ENCODE measurements around the gene PDXDC1. TPM values are rescaled to one million over a fixed set of nuclear protein-coding genes. Genes with fewer than 3 reads are reported as not detected.
"Not testable (repeated sequence)": the region's sequence is repeated elsewhere in the genome, so short reads cannot be mapped to it uniquely, and the experiment has no call there.

The PDXDC1 gene
- total RNA-seq, 2 experiments from 2014 or later: 44.6 to 45.0 TPM

DNA sequence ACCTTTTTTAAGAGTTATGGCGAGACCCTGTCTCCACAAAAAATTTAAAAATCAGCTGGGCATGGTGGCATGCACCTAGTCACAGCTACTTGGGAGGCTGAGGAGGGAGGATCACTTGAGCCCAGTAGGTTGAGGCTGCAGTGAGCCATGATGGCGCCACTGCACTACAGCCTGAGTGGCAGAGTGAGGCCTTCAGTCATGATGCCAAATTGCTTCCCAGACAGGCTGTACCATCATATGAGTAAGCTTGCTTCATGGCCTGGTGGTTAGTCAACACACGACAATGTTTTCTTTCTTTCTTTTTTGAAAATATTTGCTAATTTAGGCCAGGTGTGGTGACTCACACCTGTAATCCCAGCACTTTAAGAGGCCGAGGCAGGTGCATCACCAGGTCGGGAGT lies 68.5 kb downstream of the PDXDC1 start:
- POLR2A ChIA-PET: no interaction called here
- intact Hi-C loops (cut with micrococcal nuclease): no loop called here
- TF ChIP-seq, protein P1, sequence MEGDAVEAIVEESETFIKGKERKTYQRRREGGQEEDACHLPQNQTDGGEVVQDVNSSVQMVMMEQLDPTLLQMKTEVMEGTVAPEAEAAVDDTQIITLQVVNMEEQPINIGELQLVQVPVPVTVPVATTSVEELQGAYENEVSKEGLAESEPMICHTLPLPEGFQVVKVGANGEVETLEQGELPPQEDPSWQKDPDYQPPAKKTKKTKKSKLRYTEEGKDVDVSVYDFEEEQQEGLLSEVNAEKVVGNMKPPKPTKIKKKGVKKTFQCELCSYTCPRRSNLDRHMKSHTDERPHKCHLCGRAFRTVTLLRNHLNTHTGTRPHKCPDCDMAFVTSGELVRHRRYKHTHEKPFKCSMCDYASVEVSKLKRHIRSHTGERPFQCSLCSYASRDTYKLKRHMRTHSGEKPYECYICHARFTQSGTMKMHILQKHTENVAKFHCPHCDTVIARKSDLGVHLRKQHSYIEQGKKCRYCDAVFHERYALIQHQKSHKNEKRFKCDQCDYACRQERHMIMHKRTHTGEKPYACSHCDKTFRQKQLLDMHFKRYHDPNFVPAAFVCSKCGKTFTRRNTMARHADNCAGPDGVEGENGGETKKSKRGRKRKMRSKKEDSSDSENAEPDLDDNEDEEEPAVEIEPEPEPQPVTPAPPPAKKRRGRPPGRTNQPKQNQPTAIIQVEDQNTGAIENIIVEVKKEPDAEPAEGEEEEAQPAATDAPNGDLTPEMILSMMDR (IDR thresholded peaks at IDR 0.05): no peak
- Mint-ChIP-seq H3K4me1 (ENCODE audit: low read depth) (peaks cover 2% of the 10 kb centered on the region), H3K27me3 (no peaks in the 10 kb centered on the region), H3K36me3 (ENCODE audit: low read depth) (peaks cover 26% of the 10 kb centered on the region), H3K9me3 (no peaks in the 10 kb centered on the region), H3K4me3 (no peak overlapping the region), H3K27ac (no peak overlapping the region)
- no peak for DNase-seq
- no peak for ATAC-seq
- CTCF ChIA-PET: no interaction called here

- intact Hi-C loops (cut with micrococcal nuclease): no loop called here
- CTCF ChIA-PET: no interaction called here
- DNase-seq (no peak), ATAC-seq (no peak)
- TF ChIP-seq, protein P1 (IDR thresholded peaks at IDR 0.05): no peak
- H3K27me3 Mint-ChIP-seq: no peaks in the 10 kb centered on the region
- POLR2A ChIA-PET: no interaction called here
- H3K27ac Mint-ChIP-seq: no peak overlapping the region
- H3K9me3 Mint-ChIP-seq: no peaks in the 10 kb centered on the region
- H3K4me1 Mint-ChIP-seq (ENCODE audit: low read depth): peaks cover 2% of the 10 kb centered on the region
- H3K4me3 Mint-ChIP-seq: no peak overlapping the region
- peaks cover 22% of the 10 kb centered on the region for H3K36me3 Mint-ChIP-seq (ENCODE audit: low read depth)
These were observed 69.5 kb downstream of the PDXDC1 start for GRCh38 chr16:15044286-15044685.

- H3K4me1 Mint-ChIP-seq (ENCODE audit: low read depth); H3K27me3 Mint-ChIP-seq; H3K4me3 Mint-ChIP-seq; intact Hi-C loops (cut with micrococcal nuclease); CTCF ChIA-PET; H3K9me3 Mint-ChIP-seq; DNase-seq; ATAC-seq; H3K27ac Mint-ChIP-seq: not testable (repeated sequence)
- POLR2A ChIA-PET: interaction anchor here (1.0 kb wide), 1 partner anchor 11 kb away, joined by 3 read pairs; no protein-coding TSS in a partner anchor
- peaks cover 17% of the 10 kb centered on the region for H3K36me3 Mint-ChIP-seq (ENCODE audit: low read depth)
These were observed 70.4 kb downstream of the PDXDC1 start for GRCh38 chr16:15045270-15045669.

GRCh38 chr16:15046692-15047376 lies 72.0 kb downstream of the PDXDC1 start:
- TF ChIP-seq, protein P1 (IDR thresholded peaks at IDR 0.05): no peak
- H3K4me1 Mint-ChIP-seq (ENCODE audit: low read depth): peaks cover 2% of the 10 kb centered on the region
- H3K27ac Mint-ChIP-seq: no peak overlapping the region
- ChIA-PET CTCF (no interaction called here), POLR2A (no interaction called here)
- H3K36me3 Mint-ChIP-seq (ENCODE audit: low read depth): peaks cover 17% of the 10 kb centered on the region
- no peaks in the 10 kb centered on the region for H3K9me3 Mint-ChIP-seq
- H3K27me3 Mint-ChIP-seq: no peaks in the 10 kb centered on the region
- intact Hi-C loops (cut with micrococcal nuclease): no loop called here
- DNase-seq (no peak), ATAC-seq (no peak)
- H3K4me3 Mint-ChIP-seq: no peak overlapping the region

DNA sequence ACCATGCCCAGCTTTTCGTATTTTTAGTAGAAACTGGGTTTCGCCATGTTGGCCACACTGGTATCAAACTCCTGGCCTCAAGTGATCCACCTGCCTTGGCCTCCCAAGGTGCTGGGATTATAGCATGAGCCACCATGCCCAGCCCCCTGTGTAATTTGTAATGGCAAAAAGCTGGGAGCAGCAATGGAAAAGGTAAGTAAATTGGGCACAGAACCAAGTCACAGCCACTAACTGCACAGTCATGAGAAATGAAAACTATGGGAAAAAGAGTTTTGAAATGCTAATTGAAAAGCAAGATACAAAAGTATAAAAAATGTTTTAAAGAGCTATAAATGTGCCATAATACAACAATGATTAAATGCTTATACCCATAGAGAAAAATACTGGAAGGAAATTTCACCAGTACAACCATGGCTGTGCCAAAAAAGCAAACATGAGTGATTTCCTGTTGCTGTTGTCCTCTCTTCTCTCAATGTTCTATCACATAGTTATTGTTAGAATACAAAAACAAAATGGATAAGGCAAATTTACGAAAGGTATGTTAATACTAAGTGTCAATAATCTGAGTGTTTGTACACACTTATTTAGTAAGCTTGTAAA lies 74.9 kb downstream of the PDXDC1 start:
- Mint-ChIP-seq H3K4me1 (ENCODE audit: low read depth) (peaks cover 12% of the 10 kb centered on the region), H3K27ac (no peak overlapping the region), H3K36me3 (ENCODE audit: low read depth) (peaks cover 8% of the 10 kb centered on the region), H3K27me3 (no peaks in the 10 kb centered on the region), H3K4me3 (no peak overlapping the region), H3K9me3 (no peaks in the 10 kb centered on the region)
- ChIA-PET CTCF (interaction anchor here (1.7 kb wide), 1 partner anchor 17 kb away, joined by 3 read pairs; no protein-coding TSS in a partner anchor), POLR2A (no interaction called here)
- TF ChIP-seq, protein P1 (IDR thresholded peaks at IDR 0.05): no peak
- ATAC-seq (no peak), DNase-seq (no peak)
- intact Hi-C loops (cut with micrococcal nuclease): no loop called here

GRCh38 chr16:15050440-15050839 lies 75.6 kb downstream of the PDXDC1 start:
- H3K27ac Mint-ChIP-seq; ATAC-seq; H3K36me3 Mint-ChIP-seq (ENCODE audit: low read depth); H3K27me3 Mint-ChIP-seq; H3K4me3 Mint-ChIP-seq; POLR2A ChIA-PET; H3K9me3 Mint-ChIP-seq; intact Hi-C loops (cut with micrococcal nuclease); DNase-seq: not testable (repeated sequence)
- CTCF ChIA-PET: interaction anchor here (1.7 kb wide), 1 partner anchor 18 kb away, joined by 3 read pairs; no protein-coding TSS in a partner anchor
- H3K4me1 Mint-ChIP-seq (ENCODE audit: low read depth): peaks cover 17% of the 10 kb centered on the region

All from activated CD8-positive, alpha-beta T cell treated with anti-CD3 and anti-CD28 coated beads for 36 hours (primary cell).